HG03571 (cell line): Measurements from ENCODE around the gene FAM83F.

Source experiments
- ATAC-seq: cut with Tn5 transposase; IDR thresholded peaks from one replicate; pipeline ENCODE4 v1.9.1; 2021; ENCODE audit not compliant: unreplicated experiment

Gene FAM83F

DNA sequence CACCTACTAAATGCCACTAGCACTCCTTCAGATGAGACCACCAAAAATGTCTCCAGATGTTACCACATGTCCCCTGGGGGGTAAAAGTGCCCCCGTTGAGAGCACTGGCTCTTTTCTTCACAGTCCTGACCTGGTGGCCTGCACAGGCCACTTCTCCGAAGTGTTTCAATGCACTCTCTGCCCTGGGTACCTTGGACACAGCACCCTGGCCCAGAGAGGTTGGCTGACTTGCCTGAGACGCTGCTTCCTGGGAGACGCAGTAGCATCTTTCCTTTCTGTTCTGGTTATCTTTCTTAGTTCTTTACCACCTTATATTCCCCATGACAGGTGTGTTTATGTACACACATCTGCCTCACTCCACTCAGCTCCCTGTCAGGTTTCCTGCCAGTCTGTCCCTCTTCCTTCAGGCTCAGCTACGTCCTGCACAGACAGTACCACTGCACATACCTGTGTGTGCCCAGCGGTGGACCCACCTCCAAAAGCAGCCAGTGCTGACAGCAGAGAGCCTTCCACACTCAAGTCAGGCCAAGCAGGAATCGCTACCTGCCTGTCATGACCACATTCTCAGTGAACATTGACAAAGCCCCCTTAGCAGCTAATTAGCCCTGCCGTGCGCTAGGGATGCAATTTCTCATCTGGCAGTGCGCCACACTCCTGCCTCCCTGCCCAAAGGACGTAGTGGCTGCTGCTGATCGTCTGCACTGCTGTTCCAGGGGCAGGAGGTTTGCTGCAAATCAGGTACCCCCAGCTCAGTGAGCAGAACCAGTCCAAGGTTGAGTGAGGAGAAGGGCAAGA, 39.0 kb downstream of the FAM83F start:
- no peak for ATAC-seq

- ATAC-seq = no peak
Observed at GRCh38 chr22:40035351-40035750, 40.6 kb downstream of the FAM83F start.

DNA sequence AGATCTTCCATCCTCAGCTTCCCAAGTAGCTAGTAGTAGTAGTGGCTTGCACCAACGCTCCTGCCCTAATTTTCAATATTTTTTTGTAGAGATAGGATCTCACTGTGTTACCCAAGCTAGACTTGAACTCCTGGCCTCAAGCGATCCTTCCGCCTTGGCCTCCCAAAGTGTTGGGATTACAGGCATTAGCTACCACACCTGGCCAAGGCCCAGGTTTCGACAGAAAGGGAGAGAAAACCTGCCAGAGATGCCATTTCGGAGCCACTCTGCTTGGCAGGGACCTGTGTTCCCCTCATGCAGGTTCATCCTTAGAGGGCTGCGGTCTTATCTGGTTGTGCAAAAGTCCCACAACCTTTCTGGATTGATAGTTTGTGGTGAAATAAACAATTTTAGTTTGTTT, 41.4 kb downstream of the FAM83F start:
- no peak for ATAC-seq

GRCh38 chr22:40036591-40037225, 42.0 kb downstream of the FAM83F start:
- ATAC-seq = no peak

DNA sequence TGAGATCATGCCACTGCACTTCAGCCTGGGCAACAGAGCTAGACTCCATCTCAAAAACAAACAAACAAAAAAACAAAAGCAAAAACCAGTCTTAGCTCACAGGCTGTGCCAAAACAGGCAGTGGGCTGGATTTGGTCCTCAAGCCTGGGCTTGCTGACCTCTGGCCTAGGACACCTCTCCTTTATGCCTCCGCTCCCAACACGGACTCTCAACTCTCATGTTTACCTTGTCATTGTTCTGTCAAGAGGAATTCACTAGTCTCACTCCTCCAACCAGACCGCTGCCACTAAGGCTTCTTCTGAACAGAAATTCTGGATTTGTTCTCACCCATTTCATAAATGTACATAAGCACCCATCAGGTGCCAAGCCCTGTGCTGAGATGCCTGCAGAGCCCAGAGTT, 42.6 kb downstream of the FAM83F start:
- ATAC-seq = no peak

DNA sequence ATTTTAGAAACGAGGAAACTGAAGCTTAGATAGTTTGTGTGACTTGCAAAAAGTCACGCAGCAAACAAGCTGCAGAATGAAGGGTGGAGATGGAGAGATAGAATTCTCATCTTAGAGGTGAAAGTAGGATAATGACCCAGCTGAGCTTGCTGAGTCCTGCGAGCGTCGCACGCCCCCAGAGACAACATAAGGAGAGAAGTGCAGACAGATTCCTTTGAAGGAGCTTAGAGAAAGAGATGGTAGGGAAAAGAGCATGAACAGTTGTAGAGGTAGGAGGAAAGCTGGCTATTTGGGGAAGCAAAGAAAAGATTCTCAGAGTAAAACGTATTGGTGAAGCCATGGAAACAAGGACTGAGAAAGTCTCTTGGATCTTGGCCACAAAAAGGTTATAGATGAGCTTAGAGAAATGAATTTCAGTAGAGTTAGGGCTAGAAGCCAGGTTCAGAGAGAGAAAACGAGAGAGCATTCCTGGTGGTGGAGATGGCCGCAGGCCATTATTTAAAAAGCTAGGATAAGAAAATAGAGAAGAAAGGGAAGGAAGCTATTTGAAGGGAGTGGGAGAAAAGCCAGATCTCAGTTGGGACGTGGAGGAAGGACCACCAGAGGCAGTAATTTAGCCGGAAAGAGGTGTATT, 44.8 kb downstream of the FAM83F start:
- ATAC-seq = no peak

DNA sequence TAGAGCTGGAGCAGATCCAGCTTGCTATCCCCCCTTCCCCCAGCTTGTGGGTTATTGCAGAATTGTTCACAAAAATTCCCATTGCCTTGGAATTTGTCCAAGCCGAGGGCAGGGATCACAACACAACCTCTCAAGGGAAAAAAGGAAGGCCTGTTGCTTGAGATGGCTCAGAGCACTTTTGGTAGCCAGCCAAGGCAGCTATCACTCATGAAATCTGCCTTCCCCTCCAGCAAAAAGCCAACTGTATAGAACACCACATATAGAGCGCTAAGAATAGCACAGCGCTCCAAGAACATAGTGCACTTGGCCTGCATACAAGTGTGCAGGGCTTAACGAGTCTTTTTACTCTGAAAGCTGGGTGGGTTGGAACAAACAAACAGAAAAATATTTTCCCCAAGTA, 46.2 kb downstream of the FAM83F start:
- no peak for ATAC-seq

DNA sequence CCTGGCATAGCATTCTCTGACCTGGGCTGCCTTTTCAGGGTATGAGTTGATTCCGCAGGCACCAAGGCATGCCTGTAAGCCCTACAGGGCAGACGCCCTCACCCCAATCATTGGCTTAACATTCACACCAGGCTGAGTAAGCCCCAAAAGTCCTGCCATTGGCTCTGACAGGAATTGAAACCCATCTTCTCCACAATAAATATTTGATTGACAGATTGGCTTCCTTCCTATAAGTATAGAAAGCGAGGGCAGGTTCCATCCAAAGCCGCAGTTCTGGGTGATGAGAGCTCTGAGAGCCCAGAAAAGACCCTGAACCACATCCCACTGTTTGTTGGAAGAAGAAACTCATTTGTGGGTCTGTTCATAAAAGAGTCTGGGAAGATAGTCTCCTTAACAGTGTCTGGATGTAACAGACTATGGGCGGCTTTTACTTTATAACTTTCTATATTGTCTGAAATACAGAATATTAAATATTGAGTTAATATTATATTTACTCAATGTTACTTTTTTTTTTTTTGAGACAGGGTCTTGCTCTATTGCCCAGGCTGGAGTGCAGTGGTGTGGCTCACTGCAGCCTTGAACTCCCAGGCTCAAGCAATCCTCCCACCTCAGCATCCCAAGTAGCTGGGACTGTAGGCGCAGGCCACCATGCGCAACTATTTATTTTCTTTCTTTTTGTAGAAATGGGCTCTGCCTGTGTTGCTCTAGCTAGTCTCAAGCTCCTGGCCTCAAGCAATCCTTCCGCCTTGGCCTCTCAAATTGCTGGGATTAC, 46.8 kb downstream of the FAM83F start:
- ATAC-seq = no peak

- ATAC-seq = no peak
Observed at GRCh38 chr22:40042312-40042711, 47.6 kb downstream of the FAM83F start.

DNA sequence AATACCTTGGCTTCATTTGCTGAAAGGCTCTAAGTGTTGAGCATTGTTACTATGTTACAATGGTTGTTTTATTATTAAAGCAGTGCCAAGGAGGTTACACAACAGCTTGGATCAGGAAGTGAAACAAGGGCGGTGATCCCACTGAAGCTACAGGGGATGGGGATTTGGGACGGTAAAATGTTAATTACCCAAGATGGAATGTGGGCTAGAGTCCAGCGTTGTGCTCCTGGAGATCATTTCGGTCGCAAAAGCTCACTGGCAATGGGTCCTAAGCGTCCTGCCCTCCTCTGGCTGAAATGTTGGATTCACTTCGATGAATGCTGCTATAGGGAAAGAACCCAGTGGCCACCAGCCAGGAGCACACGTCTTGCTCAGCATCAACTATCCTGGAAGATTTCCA, 48.3 kb downstream of the FAM83F start:
- no peak for ATAC-seq

DNA sequence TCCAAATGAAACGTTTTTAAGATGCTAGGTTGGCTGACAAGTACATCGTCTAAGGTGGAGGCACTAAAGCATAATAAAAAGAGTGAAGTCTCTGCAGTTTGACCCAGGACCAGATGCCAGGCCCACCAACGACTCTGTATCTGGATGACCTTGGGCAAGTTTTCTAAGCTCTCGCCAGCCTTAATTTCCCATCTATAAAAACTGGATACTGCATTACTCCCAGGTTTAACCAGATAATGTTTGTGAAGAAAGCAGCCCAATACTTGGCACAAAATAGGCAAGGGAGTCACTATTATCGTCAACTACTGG, 49.0 kb downstream of the FAM83F start:
- ATAC-seq = no peak

- peak; percentile 75 for ATAC-seq
Observed at GRCh38 chr22:40044102-40044869, 49.5 kb downstream of the FAM83F start.

- peak; percentile 13 for ATAC-seq
Observed at GRCh38 chr22:40044870-40045834, 50.4 kb downstream of the FAM83F start.

DNA sequence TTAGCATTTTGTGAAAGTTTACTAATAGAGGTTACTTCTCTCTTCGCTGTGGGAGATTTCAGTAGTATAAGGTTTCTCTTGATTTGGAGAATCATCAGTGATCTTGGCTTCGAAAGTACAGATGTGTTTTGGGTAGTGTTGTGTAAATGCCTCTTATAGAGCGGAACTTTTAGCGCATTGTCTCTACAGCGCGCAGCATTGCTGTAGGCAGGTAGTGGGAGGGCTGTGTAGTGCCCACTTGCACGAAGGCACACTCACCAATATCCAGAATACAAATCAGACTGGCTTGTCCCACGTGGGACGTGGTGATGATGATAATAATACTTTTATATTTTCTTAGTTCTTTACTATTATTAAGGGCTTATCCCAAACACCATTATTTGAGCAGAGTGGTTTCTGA, 51.4 kb downstream of the FAM83F start:
- no peak for ATAC-seq

DNA sequence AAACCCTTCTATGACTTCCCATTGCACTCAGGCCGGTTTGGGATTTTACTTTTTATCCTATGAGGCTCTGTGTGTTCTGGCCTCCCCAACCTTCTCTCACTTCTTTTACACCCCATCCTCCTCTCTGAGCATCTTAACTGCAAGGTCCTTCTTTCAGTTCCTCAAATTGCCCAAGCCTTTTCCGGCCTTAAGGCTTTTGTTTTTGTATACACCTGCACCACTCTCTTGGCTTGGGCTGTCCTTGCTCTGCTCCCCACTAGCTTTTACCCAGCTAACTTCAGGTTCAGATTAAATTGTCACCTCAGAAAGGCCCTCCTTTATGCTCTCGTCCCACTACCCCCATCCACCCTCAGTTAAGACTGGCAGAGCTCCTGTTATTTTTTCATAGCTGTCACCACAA, 55.5 kb downstream of the FAM83F start:
- ATAC-seq = no peak

DNA sequence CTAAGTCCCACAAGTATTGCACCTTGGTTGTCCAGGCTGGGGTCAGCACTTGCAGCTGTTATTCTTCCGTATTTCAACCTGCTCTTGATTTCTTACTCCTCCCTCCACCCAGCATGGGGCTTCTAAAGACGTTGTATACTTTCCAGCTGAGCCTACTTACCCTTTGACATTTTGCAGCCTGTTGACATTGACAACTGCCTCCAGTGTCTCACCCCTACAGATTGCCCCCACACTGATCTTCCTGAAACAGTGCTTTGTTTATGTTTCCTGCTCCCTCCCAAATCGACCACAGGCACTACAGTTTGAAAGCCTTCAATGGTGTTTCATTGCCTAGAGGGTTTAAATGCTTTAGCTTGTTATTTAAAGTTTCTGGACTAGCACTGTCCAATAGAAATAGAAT, 56.6 kb downstream of the FAM83F start:
- no peak for ATAC-seq

DNA sequence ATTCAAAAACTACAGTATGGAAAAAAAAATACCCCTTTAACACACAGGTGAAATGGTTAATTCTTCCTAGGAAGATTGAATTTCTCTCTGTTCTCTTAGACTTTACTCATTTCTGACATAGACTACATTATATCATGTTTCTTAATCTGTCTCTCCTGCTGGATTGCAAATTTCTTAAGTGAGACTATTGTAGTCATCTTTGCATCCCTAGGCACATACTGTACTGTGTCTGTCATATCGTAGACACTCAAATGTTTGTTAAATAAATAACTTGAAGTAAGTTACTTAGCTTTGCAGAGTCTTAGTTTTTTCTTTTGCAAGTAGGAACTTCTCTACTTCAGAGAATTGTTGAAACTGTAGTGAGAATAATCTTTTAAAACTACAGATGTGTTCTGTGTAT, 58.7 kb downstream of the FAM83F start:
- ATAC-seq = no peak

DNA sequence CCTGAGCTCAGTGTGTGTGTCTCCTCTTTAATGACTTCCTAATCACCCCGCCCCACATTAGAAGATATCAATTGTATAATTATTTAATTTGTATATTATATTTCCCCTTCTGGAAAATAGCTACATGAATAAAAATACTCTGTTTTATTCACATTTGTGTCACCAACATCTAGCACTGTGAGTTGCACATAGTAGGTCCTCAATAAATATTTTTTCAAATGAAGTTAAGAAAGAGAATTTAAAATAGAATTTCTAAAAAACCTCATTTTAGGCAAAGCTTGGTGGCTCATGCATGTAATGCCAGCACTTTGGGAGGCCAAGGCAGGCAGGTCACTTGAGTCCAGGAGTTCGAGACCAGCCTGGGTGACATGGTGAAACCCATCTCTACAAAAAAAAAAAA, 59.7 kb downstream of the FAM83F start:
- ATAC-seq = no peak

GRCh38 chr22:40055143-40055883, 60.6 kb downstream of the FAM83F start:
- ATAC-seq = peak; percentile 66
